ENCODE results near the gene DTX2.
"Not testable (repeated sequence)": the region's sequence is repeated elsewhere in the genome, so short reads cannot be mapped to it uniquely, and the experiment has no call there.

The DTX2 gene

DNA sequence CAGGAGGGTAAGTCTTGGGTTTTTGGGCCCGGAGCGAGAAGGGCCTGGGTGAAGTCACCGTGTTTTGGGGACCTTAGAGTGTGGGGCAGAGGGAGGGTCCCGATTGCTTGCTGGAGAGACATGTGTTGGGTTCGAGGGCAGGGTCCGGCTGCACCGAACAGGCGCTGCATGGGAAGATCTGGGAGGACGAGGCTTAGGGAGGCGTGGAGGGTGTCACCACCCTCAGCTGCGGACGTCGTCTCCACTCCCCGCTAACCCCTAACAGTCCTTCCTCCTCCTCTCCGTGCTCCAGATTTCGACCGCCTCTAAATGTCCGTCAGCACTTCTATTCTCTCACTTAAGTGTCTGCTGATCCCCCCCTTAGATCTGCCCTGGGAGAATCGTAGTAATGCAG, 88.3 kb downstream of the DTX2 start:
- Histone ChIP-seq H3K4me3 (ENCODE audit: low read depth in 1 of 2, low read length in 2 of 2) (peak overlapping the region; percentile 63 to 67), H3K9ac (ENCODE audit: low read depth in 1 of 2, low read length in 2 of 2) (peak overlapping the region; percentile 51 to 70)
- not testable (repeated sequence) for H3K4me1 ChIP-seq (ENCODE audit: control insufficient read depth in 1 of 2, insufficient read depth in 2 of 2, low read length in 2 of 2); H3K27ac ChIP-seq (ENCODE audit: low read depth, low read length); H3K36me3 ChIP-seq (ENCODE audit: control insufficient read depth in 1 of 2, insufficient read depth in 2 of 2, low read length in 2 of 2); H3K27me3 ChIP-seq (ENCODE audit: control insufficient read depth in 1 of 2, insufficient read depth in 2 of 2, low read length in 2 of 2); H3K9me3 ChIP-seq (ENCODE audit: control insufficient read depth in 1 of 2, low read length in 2 of 2)

DNA sequence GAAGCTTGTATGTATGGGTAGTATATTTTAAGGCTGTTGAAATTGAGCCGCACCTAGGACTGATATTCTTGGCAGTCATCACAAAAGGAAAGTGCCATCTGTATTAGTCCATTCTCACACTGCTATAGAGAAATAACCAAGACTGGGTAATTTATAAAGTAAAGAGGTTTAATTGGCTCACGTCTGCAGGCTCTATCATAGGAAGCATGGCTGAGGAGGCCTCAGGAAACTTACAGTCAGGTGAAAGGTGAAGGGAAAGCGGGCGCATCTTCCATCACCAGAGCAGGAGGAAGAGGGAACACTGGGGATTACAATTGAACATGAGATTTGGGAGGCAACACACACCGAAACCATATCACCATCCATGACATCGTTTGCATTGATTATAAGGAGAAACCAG, 90.5 kb downstream of the DTX2 start:
- H3K9ac ChIP-seq (ENCODE audit: low read depth in 1 of 2, low read length in 2 of 2); H3K27ac ChIP-seq (ENCODE audit: low read depth, low read length); H3K27me3 ChIP-seq (ENCODE audit: control insufficient read depth in 1 of 2, insufficient read depth in 2 of 2, low read length in 2 of 2); H3K36me3 ChIP-seq (ENCODE audit: control insufficient read depth in 1 of 2, insufficient read depth in 2 of 2, low read length in 2 of 2); H3K4me3 ChIP-seq (ENCODE audit: low read depth in 1 of 2, low read length in 2 of 2); H3K4me1 ChIP-seq (ENCODE audit: control insufficient read depth in 1 of 2, insufficient read depth in 2 of 2, low read length in 2 of 2); H3K9me3 ChIP-seq (ENCODE audit: control insufficient read depth in 1 of 2, low read length in 2 of 2): not testable (repeated sequence)
